ENCODE data around the gene RAI1. TPM values are rescaled to one million over a fixed set of nuclear protein-coding genes. Genes with fewer than 3 reads are reported as not detected.

The RAI1 gene
- total and polyA plus RNA-seq, 2 experiments from 2014 or later, result 0.87 to 0.89 TPM

- H3K79me2 ChIP-seq (replicated peaks; ENCODE audit: insufficient read depth), result no peaks in the 10 kb centered on the region
- TF ChIP-seq ZNF462 (CRISPR knock-in tag; IDR thresholded peaks at IDR 0.05) (no peak), REST (IDR thresholded peaks at IDR 0.05; ENCODE audit: unreplicated experiment) (no peak), EZH2 (IDR thresholded peaks at IDR 0.05; ENCODE audit: low read depth, unreplicated experiment) (no peak), JUNB (IDR thresholded peaks at IDR 0.05; ENCODE audit: unreplicated experiment) (no peak), ZNF114 (CRISPR knock-in tag; IDR thresholded peaks at IDR 0.05) (no peak), STAT1 (IDR thresholded peaks at IDR 0.05; ENCODE audit: unreplicated experiment) (no peak), CTCF (conservative IDR thresholded peaks at IDR 0.05; ENCODE audit: low read depth in 2 of 2) (no peak), NANOG (IDR thresholded peaks at IDR 0.05; ENCODE audit: borderline replicate concordance) (no peak), POLR2AphosphoS5 (IDR thresholded peaks at IDR 0.05; ENCODE audit: low read depth) (no peak), ETS1 (IDR thresholded peaks at IDR 0.05) (no peak), CREB1 (CRISPR knock-in tag; IDR thresholded peaks at IDR 0.05; ENCODE audit: low read depth) (no peak), EZH2phosphoT487 (IDR thresholded peaks at IDR 0.05; ENCODE audit: unreplicated experiment) (no peak), ZNF331 (CRISPR knock-in tag; IDR thresholded peaks at IDR 0.05; ENCODE audit: low read depth) (no peak)
- no peak overlapping the region for H3K4me3 ChIP-seq
- H3F3A ChIP-seq (replicated peaks; ENCODE audit: low read depth), result no peaks in the 10 kb centered on the region
- H3K27me3 Mint-ChIP-seq (ENCODE audit: insufficient read depth, low read depth, poor library complexity), result peaks cover 4% of the 10 kb centered on the region
- no peaks in the 10 kb centered on the region for H3K27me3 ChIP-seq (ENCODE audit: insufficient read depth)
- H3K36me3 Mint-ChIP-seq (ENCODE audit: low read depth), result no peaks in the 10 kb centered on the region
- no peak overlapping the region for H3K27ac Mint-ChIP-seq
- no peaks in the 10 kb centered on the region for H3K4me1 ChIP-seq (ENCODE audit: insufficient read depth)
- peaks cover 14% of the 10 kb centered on the region for H3K4me1 Mint-ChIP-seq
- H2AFZ ChIP-seq, result no peak overlapping the region
- H3K36me3 ChIP-seq (ENCODE audit: insufficient read depth), result no peaks in the 10 kb centered on the region
- H3K9me3 Mint-ChIP-seq, result no peaks in the 10 kb centered on the region
- no peak overlapping the region for H3K4me3 Mint-ChIP-seq
- no peak for ATAC-seq
- no peak for DNase-seq (ENCODE audit: low spot score)
- H3K27ac ChIP-seq (ENCODE audit: low read depth), result no peak overlapping the region
- H4K20me1 ChIP-seq (replicated peaks; ENCODE audit: insufficient read depth), result no peaks in the 10 kb centered on the region
- H3K9me2 ChIP-seq (ENCODE audit: insufficient read depth), result no peaks in the 10 kb centered on the region
- H3K4me2 ChIP-seq, result no peak overlapping the region
These were observed 117.5 kb downstream of the RAI1 start for GRCh38 chr17:17798573-17799255.

Measured in GM23338 (cell line).